ENCODE data around the gene NEURL2.

DNA sequence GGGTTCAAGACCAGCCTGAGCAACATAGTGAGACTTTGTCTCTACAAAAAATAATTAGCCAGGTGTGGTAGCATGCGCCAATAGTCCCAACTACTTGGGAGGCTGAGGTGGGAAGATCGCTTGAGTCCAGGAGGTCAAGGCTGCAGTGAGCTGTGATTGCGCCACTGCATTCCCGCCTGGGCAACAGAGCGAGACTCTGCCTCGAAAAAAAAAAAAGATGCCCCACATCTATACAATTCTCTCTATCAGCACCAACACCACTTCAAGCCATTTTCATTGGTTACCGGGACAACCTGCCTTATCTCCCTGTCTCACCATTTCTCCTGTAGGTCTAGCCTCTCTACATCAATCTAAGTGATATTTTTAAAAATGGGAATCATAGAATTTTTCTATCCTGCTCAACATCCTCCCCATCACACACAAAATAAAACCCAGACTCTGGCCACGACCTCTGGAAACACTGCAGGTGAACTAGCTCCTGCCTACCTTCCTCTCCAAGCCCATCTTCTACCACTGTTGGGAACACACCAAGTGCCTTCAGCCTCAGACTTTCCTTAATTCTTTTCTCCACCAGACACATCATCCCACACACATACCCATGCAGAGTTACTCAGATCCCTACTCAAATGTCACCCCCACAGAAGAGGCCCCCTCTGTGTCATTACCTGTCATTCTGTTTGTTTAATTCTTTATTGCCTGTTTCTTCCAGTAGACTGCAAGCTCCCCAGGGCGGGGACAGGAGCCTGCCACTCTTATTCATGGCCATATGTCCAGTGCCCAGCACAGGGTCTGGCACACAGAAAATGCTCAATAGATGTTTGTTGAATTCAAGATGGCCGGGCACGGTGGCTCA lies 30.6 kb upstream of the NEURL2 start:
- TF ChIP-seq POLR2A (IDR thresholded peaks at IDR 0.05) (no peak), CTCF (IDR thresholded peaks at IDR 0.05) (no peak)

Data from lower leg skin (tissue), 3 donors.